HG03139 (cell line): ENCODE measurements around the gene HPCAL4.
A peak's percentile ranks its signal among the peaks of the same experiment; 100 is the strongest.

ENCODE experiments used
- ATAC-seq: cut with Tn5 transposase; IDR thresholded peaks from one replicate; pipeline ENCODE4 v1.9.1; 2021; ENCODE audit not compliant: unreplicated experiment

Gene HPCAL4

DNA sequence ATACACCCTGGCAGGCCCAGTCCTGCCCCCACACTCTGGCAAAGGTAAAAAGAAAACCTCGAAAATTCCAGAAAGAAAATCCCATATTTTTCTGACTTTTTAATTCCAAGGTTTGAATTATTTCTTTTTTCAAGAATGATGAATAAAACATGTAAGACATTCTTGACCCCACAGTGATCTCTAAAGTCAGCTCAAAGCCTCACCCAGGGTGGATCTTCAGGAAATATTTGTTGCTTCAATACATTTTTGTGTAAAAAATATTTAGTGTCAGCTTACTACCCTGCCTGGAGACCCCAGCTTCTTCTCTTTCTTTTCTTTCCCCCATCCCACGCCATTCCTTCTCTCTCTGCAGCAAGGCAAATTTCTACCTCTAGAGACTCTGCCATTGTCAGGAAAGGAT is 12.3 kb downstream of the HPCAL4 start:
- ATAC-seq, result no peak

DNA sequence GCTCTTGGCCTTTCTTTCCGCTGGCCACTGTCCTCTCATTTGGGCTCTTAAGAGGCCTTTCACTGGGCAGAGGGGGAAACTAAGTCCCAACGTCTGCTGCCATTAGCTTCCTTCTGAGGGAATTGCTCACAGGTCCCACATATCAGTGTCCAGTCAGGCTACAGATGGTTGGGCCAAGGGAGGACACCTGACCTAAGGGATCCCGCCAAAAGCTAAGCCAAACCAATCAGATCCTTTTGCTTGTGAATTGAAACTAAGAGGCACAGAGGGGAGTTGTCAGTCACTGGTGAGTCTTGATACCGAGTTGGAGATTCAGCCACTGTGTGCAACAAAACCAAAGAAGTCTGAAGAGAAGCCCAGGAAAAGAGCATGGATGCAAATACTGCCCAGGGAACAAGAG is 13.6 kb downstream of the HPCAL4 start:
- no peak for ATAC-seq

DNA sequence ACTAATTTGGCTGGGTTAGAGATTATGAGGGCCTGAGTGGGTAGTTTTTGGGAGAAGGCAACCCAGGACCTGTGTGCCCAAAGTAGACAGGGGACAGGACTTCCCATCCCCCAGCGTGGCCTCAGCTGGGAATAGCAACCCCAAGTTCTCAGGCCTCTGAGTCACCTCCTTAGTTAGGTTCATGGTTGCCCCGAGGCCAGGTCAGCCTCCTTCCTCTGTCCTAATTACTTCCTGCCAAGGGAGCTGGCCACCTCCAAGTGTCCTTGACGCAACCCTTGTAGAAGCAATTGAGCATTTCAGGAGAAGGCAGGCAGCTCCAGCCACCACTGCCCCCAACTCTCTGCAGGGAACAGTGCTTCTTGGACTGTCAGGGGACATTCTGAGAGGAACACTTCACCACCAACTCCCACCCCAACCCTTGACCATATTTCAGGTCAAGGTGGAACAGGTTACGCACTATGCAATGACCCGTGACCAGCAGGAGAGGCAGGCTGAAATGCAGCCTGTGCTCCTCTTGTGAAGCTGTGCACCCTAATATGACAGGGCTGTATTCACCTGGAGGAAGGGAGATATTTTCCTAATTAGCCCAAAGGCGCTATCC is 14.2 kb downstream of the HPCAL4 start:
- ATAC-seq, result no peak

DNA sequence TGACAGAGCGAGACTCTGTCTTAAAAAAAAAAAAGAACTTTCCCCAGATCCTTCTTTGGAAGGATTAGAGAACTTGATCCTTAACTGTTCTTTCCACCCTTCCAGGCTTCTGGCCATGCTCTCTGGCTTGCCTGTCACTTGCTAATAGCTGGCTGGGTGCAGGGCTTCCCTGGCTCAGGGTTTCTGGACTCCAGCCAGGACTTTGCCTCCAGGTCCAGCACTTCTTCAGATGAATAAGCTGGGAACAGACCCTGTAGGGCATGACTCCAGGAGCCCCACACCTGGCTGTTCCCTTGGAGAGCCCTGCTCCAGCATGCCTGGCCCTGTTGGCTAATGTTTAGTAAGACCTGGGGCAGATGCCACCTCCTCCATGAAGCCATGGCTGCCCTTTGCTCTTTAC is 16.0 kb downstream of the HPCAL4 start:
- no peak for ATAC-seq

DNA sequence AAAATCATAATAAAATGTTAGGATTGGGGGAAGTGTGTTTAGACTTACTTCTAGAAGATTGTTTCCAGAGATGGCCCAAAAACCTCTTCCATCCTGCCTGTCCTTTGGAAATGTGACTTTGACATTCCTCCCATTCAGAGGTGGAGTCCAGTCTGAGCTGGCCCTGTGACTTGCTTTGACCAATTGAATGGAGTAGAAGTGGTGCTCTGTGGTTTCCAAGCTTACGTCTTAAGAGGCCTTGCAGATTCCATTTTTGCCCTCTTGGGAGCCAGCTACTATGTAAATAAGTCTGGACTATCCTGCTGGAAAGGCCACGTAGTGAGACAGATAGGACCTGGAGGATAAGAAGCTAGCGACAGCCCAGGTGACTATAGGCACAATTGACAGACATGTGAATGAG is 18.0 kb downstream of the HPCAL4 start:
- no peak for ATAC-seq

DNA sequence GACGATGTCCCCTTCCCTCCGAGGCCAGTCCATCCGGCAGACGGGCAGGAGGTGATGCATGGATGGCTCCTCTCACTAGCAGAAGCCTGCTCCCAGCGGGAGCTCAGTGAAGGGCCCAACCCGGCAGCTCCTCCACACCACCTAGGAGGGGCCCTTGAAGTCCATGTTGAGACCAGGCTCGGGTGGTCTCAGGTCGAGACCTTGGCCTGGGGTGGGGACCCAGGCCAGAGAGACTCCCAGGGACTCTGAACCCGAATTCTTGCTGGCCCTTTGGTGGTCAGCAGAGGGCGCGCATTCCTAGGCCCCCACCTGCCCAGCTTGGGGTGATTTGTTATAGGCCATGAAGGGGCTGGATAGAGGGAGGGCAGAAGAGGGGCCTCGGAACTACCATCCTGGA is 18.7 kb downstream of the HPCAL4 start:
- no peak for ATAC-seq

DNA sequence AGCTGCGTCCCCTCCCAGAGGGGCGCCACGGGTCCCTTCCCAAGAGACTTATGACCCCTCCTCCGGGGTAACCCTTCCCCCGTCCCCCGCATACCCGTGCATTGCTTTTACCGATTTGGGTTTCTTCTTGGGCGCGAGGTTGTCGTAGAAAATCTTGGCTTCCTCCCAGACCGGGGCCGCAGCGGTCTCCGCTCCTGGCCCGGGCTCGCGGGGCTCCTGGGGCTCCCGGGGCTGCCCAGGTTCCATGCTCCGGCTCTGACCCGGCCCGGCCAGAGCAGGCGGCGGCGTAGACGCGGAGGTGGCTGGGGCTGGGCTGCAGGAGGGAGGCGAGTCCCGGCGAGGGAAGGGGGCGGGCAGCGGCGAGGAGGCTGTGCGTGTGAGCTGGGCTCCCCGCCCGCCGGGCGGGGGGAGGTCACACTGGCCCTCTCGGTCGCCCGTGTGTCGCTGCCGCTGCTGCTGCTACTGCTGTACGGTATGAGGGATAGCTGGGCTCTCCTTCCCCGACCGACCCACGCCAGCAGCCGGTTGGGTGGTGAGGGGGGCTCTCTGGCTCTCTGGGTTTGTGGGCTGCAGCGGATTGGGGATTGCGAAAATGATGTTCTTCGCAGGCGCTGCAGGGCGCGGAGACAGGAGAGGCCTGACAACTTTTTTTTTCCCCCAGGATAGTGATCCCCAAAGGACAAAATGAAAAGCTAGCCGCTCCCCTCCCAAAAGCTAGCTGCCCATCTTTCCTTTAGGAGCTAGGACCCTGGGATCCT is 19.3 kb downstream of the HPCAL4 start, which contains the start of gene NT5C1A:
Gene NT5C1A (minus strand): TSS at position 315 of the 758 bp plus-strand sequence. CDS start 69 bp downstream, at position 246.
- ATAC-seq, result no peak

DNA sequence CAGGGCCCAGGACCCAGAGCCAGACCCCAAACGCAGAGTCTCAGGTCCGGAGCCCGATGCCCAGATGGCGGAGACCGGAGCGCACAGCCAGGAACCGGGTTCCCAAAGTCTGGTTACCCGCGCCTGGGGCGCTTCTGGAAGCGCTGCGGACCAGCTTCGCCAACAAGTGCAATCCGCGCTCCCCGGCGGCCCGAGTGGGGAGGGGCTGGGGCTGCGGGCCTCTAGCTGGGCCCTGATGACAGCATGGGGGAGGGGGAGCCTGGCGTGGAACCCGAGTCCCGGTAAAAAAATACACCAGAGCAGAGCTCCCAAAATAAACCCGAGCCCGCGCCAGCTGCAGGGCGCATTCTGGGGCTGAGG is 19.8 kb downstream of the HPCAL4 start:
- ATAC-seq, result no peak

DNA sequence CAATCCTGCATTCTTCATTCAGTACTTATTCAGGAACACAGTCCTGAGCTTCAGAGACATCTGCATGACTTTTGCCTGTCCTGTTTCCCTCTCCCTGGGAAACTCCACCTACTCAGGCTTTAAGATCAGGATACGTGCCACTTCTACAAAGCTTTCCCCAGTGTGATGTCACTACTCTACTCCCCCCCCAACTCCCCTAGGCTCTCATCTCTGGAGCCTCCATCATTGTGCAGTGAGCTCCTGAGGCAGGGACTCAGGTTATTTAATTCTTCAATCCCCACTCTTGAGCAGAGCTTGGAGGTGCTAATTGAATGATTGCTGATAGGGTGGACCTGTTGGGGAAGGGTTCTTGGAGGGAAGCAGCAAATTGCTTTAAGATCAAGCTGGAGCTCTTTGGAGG is 20.5 kb downstream of the HPCAL4 start:
- no peak for ATAC-seq

DNA sequence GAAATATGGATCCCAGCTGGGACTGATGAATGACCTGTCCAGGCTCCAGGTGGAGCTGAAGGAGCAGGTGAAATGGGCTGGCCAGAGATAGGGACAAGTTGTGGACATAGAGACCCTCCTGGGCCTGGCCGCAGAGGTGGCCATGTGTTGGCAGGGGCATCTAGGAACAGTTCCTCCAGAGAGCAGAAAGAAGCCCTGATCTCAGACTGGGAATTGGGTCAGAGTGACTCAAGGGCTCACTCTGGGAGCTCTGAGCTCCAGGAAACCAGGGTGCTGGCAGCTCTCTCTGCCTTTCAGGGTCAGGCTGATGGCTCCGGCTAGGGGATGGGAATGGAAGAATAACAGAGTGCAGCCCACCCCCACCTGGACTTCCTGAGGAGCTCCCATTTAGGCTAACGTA is 22.3 kb downstream of the HPCAL4 start:
- no peak for ATAC-seq

DNA sequence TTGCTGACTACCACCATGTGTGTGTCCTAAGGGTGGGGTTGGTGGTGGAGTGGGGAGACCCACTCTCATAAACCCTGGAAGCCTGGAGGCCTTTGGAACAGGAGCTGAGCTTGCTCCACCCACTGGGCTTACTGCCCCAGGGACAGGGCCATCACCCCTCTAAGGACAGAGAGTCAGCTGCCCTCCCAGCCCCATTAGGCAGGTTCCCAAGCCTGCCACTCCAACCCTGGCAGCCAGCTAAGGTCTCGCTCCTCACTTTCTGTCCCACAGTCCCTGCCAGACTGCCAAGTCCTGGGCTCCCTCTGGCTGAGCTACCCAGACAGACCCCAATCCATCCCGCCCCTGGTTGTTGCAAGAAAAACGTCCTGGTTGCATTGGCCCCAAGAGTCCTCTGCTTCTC is 23.1 kb downstream of the HPCAL4 start:
- ATAC-seq, result no peak

DNA sequence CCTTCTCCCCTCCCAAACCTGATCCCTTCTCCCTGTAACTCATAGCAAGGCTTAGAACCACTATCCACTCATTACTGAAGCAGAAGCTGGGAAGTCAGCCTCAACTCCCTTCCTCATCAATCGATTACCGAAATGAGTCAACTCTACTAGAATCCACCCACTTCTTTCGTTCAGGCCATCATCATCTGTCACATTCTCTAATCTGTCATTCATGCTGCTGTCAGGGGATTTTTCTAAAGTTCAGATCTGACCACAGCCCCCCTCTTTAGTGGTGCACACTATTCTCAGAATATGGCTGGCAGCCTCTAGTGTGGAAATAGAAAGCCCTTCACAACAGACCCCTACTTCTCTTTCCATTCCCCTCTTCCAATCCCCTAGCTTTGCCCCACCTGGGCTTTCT is 24.5 kb downstream of the HPCAL4 start:
- peak; percentile 59 for ATAC-seq

DNA sequence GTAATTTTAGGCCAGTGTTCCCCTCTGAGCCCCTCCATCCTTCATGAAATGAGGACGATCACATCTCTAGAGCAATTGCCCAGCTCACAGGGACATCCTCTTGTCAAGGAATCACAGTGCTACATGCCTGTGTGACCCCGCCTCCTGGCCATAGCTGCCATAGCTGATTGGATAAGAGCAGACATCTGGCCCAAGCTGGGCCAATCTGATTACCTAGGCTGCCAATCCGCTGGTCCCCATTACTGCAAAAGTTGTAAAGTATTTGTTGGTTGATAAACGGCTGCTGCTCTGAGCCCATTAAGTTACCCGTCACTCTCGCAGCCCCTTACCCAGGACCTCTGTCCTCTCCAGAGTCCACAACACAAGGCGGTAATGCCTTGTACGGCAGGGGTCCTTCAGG is 27.7 kb downstream of the HPCAL4 start:
- ATAC-seq, result no peak

DNA sequence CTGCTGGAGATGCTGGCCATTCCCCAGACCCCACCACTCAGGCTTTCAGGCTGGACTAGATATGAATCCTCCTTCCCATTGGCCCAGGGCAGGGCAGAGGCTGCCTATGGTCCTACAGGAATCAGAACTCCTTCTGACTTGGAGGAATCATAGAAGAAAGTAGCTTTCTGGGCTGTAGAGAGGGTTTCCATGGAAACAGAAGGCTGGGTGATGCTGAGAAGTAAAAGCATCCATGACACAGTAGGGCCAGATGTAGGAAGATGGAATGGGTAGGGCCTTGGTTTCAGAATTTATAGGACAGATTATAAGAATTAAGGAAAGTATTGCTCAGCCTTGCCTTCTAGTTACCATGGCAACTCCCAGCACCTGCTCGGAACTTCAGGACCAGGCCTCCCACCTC is 28.4 kb downstream of the HPCAL4 start:
- ATAC-seq, result no peak

DNA sequence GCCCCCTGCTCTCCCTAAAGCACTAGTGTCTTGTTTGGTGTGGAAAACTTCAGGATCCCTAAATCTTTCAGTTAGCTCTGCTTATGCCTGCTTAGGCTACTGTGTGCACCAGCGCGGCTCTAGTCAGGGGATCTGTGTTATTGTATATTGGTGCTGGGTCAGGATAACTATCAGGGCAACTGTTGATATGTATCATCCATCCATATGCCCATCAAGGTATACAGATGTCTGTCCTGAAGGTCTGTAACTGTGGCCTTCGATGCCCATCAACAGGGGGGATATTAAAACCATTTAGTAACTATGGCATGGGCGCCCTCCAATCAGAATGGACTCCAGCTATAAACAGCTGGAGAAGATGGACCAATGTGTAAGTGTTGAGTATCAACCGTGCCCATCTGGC is 31.7 kb downstream of the HPCAL4 start:
- ATAC-seq, result no peak

DNA sequence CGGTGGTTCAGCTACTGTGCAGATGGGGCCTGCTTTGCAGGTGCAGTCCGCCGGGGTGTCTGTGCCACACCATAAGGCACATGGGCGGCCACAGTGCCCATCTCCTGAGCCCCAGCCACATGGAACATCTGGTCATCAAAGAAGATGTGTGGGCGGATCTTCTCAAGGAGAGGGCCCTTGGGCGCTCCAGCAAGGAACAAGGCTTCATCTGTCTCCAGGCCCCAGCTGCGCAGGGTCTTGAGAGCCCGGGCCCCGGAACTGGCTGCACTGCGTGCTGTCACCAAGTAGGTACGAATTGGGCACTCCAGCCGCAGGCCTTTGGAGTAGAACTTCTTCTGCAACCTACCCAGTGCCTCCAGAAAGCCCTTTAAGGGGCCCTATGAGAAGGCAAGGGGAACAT is 32.1 kb downstream of the HPCAL4 start:
- ATAC-seq, result no peak

DNA sequence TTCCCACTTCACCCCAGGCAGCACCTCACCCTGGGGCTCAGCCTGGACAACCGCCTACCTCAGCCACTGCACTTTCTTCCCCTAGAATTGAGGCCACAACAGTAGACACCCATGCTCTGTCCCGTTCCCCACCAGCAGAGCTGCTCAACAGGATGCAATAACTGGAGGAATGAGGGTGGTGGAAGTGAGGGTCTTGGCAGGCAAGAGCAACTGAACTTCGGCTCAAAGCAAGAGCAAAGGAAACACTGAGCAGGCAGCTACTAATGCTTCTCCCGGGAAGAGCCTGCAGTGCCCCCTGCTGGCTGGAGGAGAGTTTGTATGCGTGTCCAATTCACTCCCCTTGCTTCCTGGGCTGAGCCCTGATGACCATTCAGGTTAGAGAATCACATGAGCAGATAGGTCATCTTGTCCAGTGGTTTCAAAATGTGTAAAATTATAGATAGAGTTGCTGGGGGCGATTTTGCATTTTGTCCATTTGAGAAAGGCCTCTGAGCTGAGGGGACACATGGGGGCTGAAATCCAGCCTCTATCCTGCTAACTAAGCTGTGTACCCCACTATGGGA is 33.2 kb downstream of the HPCAL4 start:
- peak; percentile 56 for ATAC-seq

DNA sequence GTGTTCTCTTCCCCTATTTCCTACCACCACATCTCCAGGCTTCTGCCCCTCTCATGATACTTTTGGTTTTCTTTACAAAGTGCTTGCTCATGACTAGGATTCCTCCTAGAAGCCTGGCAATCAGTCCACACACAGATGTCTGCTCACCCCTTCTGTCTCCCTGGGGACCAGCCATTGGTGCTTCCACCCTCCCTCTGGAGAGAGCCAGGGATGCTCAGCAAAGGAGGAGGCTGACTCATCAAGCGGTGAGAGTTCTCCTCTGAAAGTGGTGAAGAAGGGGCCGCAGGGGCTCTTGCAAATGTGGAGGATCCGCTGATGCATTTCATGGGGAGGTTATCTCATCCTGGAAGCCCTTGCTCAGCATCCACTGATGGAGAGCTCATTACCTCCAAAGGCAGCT is 33.8 kb downstream of the HPCAL4 start:
- no peak for ATAC-seq

DNA sequence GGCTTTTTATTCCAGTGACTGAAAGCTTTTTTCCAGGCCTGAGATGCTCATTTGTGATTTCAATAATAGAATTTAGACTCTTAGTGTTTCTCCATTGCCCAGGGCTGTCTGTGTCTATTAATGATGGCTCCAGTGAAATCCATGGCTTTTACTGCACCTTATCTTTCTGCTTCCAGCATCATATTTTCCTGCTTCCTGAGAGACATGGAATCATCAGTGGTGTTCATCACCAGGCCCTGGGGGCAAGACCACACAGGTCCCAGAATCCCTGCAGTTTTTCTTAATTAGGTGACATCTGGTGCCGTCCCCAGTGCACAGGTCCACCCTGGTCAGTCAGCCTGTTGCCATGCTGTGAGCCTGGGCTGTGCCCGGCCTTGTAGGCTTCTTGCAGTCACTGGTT is 34.8 kb downstream of the HPCAL4 start:
- ATAC-seq, result no peak

DNA sequence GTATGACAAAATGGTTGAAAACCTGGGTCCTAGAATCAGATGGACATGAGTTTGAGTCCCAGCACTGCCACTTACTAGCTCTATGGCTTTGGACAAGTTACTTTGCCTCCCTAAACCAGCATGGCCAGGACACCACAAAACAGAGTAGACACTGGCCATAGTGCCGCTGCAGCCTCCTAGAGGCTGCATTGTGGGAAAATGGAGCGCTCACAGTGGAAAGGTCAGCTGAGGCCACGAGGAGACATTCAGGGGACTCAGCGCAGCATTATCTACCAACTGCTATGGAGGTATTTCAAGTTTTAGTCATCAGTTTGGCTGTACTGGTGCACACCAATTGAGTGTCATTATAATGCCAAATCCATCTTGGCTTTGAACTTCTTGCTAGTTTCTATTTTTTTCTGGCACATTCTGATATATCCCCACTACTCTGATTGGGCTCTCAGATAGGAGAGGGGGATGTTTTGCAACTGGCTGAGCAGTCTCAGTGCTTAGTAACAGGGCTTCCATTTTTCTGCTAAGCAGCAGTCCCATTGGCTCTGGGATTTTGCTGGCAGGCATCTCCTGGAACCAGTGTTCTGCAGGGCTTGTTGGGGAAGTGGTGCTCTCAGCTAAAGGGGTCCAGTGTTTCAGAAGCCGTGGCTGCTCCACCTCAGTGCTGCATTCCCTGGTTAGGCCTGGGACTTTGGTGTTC is 35.5 kb downstream of the HPCAL4 start:
- ATAC-seq, result no peak

DNA sequence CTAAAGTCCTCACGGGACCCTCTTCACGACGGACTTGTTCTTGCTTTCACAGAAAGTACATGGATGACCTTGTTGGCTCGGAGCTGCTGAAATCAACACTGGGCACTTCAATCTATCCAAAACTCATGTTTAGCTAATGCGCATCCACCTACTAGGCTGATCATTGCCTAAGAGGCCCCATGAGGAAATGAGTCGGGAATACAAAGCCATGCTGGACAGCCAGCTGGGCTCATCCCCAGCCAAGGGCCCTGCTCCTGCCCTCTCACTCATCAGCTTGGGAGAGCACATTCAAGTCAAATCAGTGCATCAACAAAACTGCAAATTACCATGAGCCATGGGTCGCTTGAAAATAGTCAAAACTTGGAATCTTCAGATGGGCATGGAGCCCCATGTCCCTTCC is 36.9 kb downstream of the HPCAL4 start:
- ATAC-seq, result no peak

DNA sequence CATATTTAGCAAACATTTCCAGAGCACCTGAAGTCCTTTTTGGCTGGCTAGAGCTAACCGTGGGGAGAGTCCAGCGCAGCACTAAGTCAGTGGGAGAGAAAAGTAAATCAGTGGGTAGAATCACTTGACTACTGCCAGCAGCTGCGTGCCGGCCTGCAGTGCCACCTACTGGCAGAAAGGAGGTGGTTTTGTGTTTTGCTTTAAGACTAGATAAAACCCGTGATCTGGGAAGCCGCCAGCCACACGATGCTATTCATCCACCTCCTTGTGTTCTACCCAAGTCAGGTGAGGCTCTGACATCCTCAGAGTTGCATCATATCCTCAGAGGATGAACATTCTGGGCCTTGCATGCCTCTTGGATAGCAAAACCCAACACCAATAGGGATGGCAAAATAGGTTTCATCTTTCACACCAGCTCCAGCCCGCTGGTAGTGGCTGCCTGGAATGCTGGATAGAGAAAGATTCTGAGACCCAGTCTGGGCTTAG is 37.6 kb downstream of the HPCAL4 start:
- ATAC-seq, result no peak
